ENCODE results near the gene CYP4V2.

Gene CYP4V2

DNA sequence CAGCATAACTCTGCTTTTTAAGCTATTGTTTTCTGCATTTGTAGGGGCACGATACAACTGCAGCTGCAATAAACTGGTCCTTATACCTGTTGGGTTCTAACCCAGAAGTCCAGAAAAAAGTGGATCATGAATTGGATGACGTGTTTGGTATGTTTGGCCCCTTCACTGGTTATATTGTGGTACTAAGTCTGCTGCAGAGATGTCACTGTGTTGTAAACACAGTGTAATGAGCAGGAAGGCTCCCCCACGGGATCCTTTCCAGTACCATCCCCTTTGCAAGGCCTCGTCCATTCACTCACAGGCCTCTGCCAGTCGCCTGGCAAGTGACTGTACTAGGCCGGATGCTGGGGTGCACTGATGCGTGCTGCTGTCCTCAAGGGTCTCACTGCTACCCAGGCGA lies 13.8 kb downstream of the CYP4V2 start:
- H3K4me1 ChIP-seq (ENCODE audit: control insufficient read depth, insufficient read depth, low read length) = peaks cover 11% of the 10 kb centered on the region
- no peak overlapping the region for H3K27ac ChIP-seq (ENCODE audit: low read depth, low read length)

DNA sequence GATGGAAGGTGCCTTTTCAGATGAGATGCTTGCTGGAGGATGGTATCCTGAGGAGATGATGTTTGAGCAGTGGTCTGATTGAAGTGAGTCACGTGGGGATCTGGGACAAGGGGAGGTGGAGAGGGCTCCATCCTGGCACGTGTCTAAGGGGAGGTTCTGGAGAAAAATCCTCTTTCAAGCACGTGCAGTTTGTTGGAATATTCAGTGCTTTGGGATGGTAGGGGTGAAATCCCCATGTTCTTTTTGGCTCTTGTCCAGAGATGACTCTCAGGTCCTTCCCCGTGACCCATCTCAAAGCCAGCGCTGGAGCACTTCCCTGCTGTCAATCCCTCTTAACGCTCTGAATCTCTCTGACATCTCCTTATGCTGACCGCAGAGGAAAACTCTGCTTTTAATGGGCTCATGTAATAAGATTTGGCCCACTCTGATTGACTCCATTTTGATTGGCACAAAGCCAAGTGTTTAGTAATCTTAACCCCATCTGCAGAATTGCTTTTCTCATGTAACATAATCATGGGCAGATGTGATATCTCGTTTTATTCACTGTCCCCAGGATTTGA lies 25.2 kb downstream of the CYP4V2 start:
- no peaks in the 10 kb centered on the region for H3K36me3 ChIP-seq (ENCODE audit: control insufficient read depth, insufficient read depth, low read length)
- H3K9me3 ChIP-seq (ENCODE audit: control insufficient read depth, insufficient read depth, low read depth, low read length) = no peaks in the 10 kb centered on the region; the same call in 1 of the 2 replicates
- no peaks in the 10 kb centered on the region for H3K27me3 ChIP-seq (ENCODE audit: control insufficient read depth, insufficient read depth, low read length)

More for the DNA sequence above, 13.8 kb downstream of the CYP4V2 start:
- Histone ChIP-seq H3K27me3 (ENCODE audit: control insufficient read depth, insufficient read depth, low read length) (no peaks in the 10 kb centered on the region), H3K4me3 (ENCODE audit: low read depth, low read length) (no peak overlapping the region), H3K36me3 (ENCODE audit: control insufficient read depth, insufficient read depth, low read length) (peaks cover 3% of the 10 kb centered on the region; the same call in 1 of the 2 replicates), H3K9ac (ENCODE audit: low read length) (no peak overlapping the region), H3K9me3 (ENCODE audit: control insufficient read depth, insufficient read depth, low read depth, low read length) (peaks cover 7% of the 10 kb centered on the region)

DNA sequence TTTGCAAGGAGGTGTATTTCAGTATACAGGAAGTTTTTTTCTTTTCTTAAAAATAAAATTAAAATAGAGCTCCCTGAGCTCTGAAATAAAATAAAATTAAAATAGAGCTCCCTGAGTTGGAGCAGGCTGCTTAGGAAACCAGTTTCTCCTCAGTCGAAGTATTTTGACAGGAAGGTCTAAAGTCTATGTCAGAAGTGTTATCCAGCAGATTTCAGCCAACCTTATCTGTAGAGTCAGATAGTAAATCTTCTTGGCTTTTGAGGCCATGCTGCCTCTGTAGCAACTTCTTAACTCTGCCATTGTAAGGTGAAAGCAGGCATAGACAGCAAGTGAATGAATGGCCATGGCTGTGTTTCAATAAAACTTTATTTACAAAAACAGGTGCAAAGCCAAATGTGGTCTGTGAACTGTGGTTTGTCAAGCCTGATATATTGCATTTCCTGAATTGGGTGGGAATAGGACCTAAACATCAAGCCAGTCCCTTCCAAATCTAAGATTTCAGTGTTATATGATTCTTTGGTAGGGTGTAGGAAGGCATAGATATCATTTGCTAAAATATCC lies 26.4 kb downstream of the CYP4V2 start:
- Histone ChIP-seq H3K27ac (ENCODE audit: low read depth, low read length) (no peak overlapping the region), H3K4me3 (ENCODE audit: low read depth, low read length) (no peak overlapping the region), H3K9ac (ENCODE audit: low read length) (no peak overlapping the region), H3K36me3 (ENCODE audit: control insufficient read depth, insufficient read depth, low read length) (no peaks in the 10 kb centered on the region), H3K4me1 (ENCODE audit: control insufficient read depth, insufficient read depth, low read length) (no peaks in the 10 kb centered on the region), H3K9me3 (ENCODE audit: control insufficient read depth, insufficient read depth, low read depth, low read length) (peaks cover 4% of the 10 kb centered on the region; the same call in 1 of the 2 replicates), H3K27me3 (ENCODE audit: control insufficient read depth, insufficient read depth, low read length) (no peaks in the 10 kb centered on the region)

More for the DNA sequence above, 25.2 kb downstream of the CYP4V2 start:
- H3K4me1 ChIP-seq (ENCODE audit: control insufficient read depth, insufficient read depth, low read length) = no peaks in the 10 kb centered on the region
- no peak overlapping the region for H3K9ac ChIP-seq (ENCODE audit: low read length)
- H3K27ac ChIP-seq (ENCODE audit: low read depth, low read length) = no peak overlapping the region
- H3K4me3 ChIP-seq (ENCODE audit: low read depth, low read length) = no peak overlapping the region

DNA sequence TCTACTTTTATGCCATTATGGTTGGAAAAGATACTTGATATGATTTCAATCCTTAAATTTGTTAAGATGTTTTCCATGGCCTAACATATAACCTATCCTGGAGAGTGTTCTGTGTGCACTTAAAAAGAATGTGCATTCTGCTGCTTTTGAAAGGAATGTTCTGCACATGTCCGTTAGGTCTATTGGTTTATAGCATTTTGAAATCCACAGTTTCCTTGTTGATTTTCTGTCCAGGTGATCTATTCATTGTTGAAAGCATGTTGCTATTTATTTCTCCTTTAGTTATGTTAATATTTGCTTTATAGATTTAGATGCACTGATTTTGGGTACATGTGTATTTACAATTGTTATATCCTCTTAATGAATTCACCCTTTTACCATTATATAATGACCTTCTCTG lies 30.3 kb downstream of the CYP4V2 start:
- Histone ChIP-seq H3K27ac (ENCODE audit: low read depth, low read length) (no peak overlapping the region), H3K27me3 (ENCODE audit: control insufficient read depth, insufficient read depth, low read length) (no peaks in the 10 kb centered on the region), H3K36me3 (ENCODE audit: control insufficient read depth, insufficient read depth, low read length) (no peaks in the 10 kb centered on the region), H3K4me3 (ENCODE audit: low read depth, low read length) (no peak overlapping the region), H3K9me3 (ENCODE audit: control insufficient read depth, insufficient read depth, low read depth, low read length) (peaks cover 33% of the 10 kb centered on the region), H3K4me1 (ENCODE audit: control insufficient read depth, insufficient read depth, low read length) (no peaks in the 10 kb centered on the region), H3K9ac (ENCODE audit: low read length) (no peak overlapping the region)

DNA sequence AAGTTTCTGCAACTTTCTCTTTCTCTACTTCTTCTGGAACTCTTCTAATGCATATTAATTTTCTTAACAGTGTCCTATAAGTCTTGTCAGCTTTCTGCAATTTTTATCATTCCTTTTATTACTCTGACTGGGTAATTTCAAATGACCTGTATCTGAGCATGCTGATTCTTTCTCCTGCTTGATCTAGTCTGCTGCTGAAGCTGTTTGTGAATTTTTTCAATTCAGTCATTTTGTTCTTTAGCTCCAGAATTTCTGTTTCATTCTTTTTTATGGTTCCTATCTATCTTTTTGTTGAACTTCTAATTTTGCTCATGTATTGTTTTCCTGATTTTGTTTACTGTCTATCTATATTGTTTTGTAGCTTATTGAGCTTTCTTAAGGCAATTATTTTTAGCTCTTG lies 34.5 kb downstream of the CYP4V2 start:
- Histone ChIP-seq H3K9me3 (ENCODE audit: control insufficient read depth, insufficient read depth, low read depth, low read length) (peaks cover 36% of the 10 kb centered on the region), H3K27ac (ENCODE audit: low read depth, low read length) (no peak overlapping the region), H3K4me3 (ENCODE audit: low read depth, low read length) (no peak overlapping the region), H3K4me1 (ENCODE audit: control insufficient read depth, insufficient read depth, low read length) (no peaks in the 10 kb centered on the region; the same call in 1 of the 2 replicates), H3K36me3 (ENCODE audit: control insufficient read depth, insufficient read depth, low read length) (no peaks in the 10 kb centered on the region), H3K9ac (ENCODE audit: low read length) (no peak overlapping the region), H3K27me3 (ENCODE audit: control insufficient read depth, insufficient read depth, low read length) (no peaks in the 10 kb centered on the region)

DNA sequence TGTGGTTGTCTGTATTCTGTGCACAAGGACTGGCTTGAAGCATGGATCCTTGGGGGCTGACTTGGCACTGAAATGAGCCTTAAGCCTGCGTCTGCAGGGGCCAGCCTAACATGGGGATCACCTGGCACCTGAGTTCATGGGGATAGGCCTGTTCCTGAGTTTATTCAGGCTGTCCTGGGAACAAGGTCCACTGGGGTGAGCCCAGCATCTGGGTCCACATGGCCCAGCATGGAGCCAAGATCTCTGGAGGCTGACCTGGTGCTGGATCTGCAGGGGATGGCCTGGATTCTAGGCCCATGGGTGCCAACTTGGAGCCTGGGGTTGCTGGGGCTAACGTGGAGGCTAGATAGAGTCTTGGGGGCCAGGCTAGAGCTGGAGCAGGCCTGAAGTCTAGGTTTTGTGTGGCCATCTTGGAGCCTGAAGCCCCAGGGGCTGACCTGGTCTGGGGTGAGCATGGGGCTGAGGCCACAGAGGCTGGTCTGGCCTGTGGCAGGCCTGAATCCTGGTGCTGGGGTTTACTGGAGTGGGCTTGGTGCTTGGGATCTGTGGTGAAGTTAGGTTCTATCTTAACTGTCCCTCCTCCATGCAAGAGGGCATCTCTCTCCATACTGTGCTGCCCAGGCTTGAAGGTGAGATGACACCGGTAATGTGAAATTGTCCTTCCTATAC lies 35.3 kb downstream of the CYP4V2 start:
- no peak overlapping the region for H3K4me3 ChIP-seq (ENCODE audit: low read depth, low read length)
- no peaks in the 10 kb centered on the region; the same call in 1 of the 2 replicates for H3K4me1 ChIP-seq (ENCODE audit: control insufficient read depth, insufficient read depth, low read length)
- no peak overlapping the region for H3K27ac ChIP-seq (ENCODE audit: low read depth, low read length)
- H3K9ac ChIP-seq (ENCODE audit: low read length) = no peak overlapping the region
- H3K27me3 ChIP-seq (ENCODE audit: control insufficient read depth, insufficient read depth, low read length) = no peaks in the 10 kb centered on the region
- H3K36me3 ChIP-seq (ENCODE audit: control insufficient read depth, insufficient read depth, low read length) = no peaks in the 10 kb centered on the region
- peaks cover 36% of the 10 kb centered on the region for H3K9me3 ChIP-seq (ENCODE audit: control insufficient read depth, insufficient read depth, low read depth, low read length)

DNA sequence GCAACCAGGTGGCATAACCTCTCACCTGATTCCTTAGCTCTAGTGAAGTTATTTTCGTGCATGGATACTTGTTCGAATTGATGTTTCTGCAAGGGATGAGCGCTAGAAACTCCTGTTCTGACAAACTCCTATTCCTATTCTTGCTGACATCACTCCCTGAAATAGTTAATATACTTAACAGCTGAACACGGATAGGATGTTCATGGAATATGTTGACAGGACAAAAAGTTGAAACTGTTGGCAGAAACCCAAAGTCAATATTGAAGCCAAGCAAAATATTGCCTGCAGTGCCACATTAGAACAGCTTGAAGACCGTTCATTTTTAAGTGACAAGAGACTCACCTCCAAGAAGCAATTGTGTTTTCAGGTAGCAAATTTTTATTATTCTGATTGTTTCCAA lies 35.9 kb downstream of the CYP4V2 start, which contains the start of gene KLKB1:
Gene KLKB1, plus strand, starts transcription at position 287 of the 400 bp plus-strand sequence. CDS start 689 bp downstream, outside the sequence.
- Histone ChIP-seq H3K27ac (ENCODE audit: low read depth, low read length) (no peak within 1 kb of the TSS), H3K36me3 (ENCODE audit: control insufficient read depth, insufficient read depth, low read length) (no peaks in the 10 kb centered on the region), H3K9me3 (ENCODE audit: control insufficient read depth, insufficient read depth, low read depth, low read length) (peaks cover 36% of the 10 kb centered on the region), H3K27me3 (ENCODE audit: control insufficient read depth, insufficient read depth, low read length) (no peaks in the 10 kb centered on the region), H3K4me1 (ENCODE audit: control insufficient read depth, insufficient read depth, low read length) (no peaks in the 10 kb centered on the region; the same call in 1 of the 2 replicates), H3K4me3 (ENCODE audit: low read depth, low read length) (no peak within 1 kb of the TSS), H3K9ac (ENCODE audit: low read length) (no peak within 1 kb of the TSS)

DNA sequence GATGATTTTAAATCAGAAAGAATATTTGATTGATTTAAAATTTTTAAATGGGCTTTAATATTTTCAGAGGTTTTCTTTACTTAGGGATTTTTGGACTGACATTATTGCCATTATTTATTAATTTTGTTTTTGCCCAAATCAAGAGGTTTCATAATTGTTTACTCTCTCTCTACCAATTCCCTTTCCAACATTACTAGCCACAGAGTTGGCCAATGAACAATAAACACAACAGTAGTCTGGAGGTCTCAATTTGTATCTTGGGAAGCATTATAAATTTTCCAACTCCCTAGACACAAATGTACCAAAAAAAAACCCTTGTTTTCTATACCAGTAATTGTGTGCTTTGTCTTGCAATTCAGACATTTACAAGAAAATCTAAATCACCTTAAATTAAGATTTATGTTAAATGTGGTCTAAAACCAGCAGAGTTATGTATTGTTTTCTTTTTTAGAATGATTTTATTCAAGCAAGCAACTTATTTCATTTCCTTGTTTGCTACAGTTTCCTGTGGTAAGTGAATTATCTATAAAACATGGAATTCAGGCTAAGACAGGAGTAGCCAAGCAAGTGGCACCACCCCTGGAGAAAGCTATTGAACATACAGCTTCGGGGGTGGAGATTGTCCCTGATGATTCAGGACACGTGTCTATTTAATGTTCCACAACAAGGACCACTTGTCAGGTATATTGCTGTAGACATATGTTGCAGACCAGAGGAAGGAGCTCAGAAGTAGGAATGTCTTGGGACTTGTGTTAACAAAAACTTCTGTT lies 36.6 kb downstream of the CYP4V2 start:
- Histone ChIP-seq H3K27ac (ENCODE audit: low read depth, low read length) (no peak overlapping the region), H3K27me3 (ENCODE audit: control insufficient read depth, insufficient read depth, low read length) (no peaks in the 10 kb centered on the region), H3K4me1 (ENCODE audit: control insufficient read depth, insufficient read depth, low read length) (no peaks in the 10 kb centered on the region; the same call in 1 of the 2 replicates), H3K9ac (ENCODE audit: low read length) (no peak overlapping the region), H3K9me3 (ENCODE audit: control insufficient read depth, insufficient read depth, low read depth, low read length) (peaks cover 31% of the 10 kb centered on the region), H3K36me3 (ENCODE audit: control insufficient read depth, insufficient read depth, low read length) (no peaks in the 10 kb centered on the region), H3K4me3 (ENCODE audit: low read depth, low read length) (no peak overlapping the region)

- Histone ChIP-seq H3K4me3 (ENCODE audit: low read depth, low read length) (no peak overlapping the region), H3K9me3 (ENCODE audit: control insufficient read depth, insufficient read depth, low read depth, low read length) (peaks cover 26% of the 10 kb centered on the region), H3K27ac (ENCODE audit: low read depth, low read length) (no peak overlapping the region), H3K4me1 (ENCODE audit: control insufficient read depth, insufficient read depth, low read length) (no peaks in the 10 kb centered on the region; the same call in 1 of the 2 replicates), H3K36me3 (ENCODE audit: control insufficient read depth, insufficient read depth, low read length) (no peaks in the 10 kb centered on the region), H3K9ac (ENCODE audit: low read length) (no peak overlapping the region), H3K27me3 (ENCODE audit: control insufficient read depth, insufficient read depth, low read length) (no peaks in the 10 kb centered on the region)
Observed at GRCh38 chr4:186228514-186228894, 37.1 kb downstream of the CYP4V2 start.

DNA sequence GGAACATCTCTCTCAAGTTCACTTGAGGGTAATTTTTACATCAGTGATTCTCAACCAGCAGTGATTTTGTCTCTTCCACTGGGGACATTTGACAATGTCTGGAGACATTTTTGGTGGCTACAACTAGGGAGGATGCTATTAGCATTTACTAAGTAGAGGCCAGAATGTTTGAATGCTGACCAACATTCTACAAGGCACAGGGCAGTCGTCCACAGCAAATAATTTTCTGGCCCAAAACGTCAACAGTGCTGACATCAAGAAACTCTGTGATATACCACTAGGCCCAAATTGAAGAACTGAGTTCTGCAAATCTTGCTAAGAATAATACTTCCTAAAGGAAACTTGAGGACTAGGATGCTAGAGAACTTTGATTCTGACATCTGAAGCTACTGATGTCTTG lies 43.0 kb downstream of the CYP4V2 start:
- no peaks in the 10 kb centered on the region for H3K36me3 ChIP-seq (ENCODE audit: control insufficient read depth, insufficient read depth, low read length)
- H3K9me3 ChIP-seq (ENCODE audit: control insufficient read depth, insufficient read depth, low read depth, low read length) = peaks cover 7% of the 10 kb centered on the region; the same call in 1 of the 2 replicates
- no peaks in the 10 kb centered on the region for H3K4me1 ChIP-seq (ENCODE audit: control insufficient read depth, insufficient read depth, low read length)
- no peak overlapping the region for H3K27ac ChIP-seq (ENCODE audit: low read depth, low read length)
- H3K9ac ChIP-seq (ENCODE audit: low read length) = no peak overlapping the region
- no peaks in the 10 kb centered on the region for H3K27me3 ChIP-seq (ENCODE audit: control insufficient read depth, insufficient read depth, low read length)
- no peak overlapping the region for H3K4me3 ChIP-seq (ENCODE audit: low read depth, low read length)
